SK-N-MC (cell line): ENCODE measurements around the gene TNRC6B.

ENCODE experiments used
- EZH2 ChIP-seq: fragments of 200-600 bp; sonication (generic); IDR thresholded peaks from one replicate; pipeline ENCODE4 v1.6.1; 2017; ENCODE audit warnings: antibody characterized with exemption
- FOXP2 ChIP-seq: optimal IDR thresholded peaks from 2 replicates; pipeline ENCODE3; 2011; ENCODE audit warnings: mild to moderate bottlenecking, moderate library complexity; ENCODE audit not compliant: insufficient read depth; ENCODE audit errors: extremely low read length, control extremely low read depth
- POLR2AphosphoS5 ChIP-seq: IDR thresholded peaks from 2 replicates; pipeline ENCODE4 v1.6.1; 2012; ENCODE audit warnings: mild to moderate bottlenecking, low read depth, low read length, borderline replicate concordance

GRCh38 chr22:40374567-40374966, 196.8 kb downstream of the TNRC6B start:
- TF ChIP-seq EZH2 (no peak), POLR2AphosphoS5 (no peak), FOXP2 (no peak)
